Measurements from ENCODE around the gene PPP3R2.
"Not testable (repeated sequence)": the region's sequence is repeated elsewhere in the genome, so short reads cannot be mapped to it uniquely, and the experiment has no call there.

Gene PPP3R2

DNA sequence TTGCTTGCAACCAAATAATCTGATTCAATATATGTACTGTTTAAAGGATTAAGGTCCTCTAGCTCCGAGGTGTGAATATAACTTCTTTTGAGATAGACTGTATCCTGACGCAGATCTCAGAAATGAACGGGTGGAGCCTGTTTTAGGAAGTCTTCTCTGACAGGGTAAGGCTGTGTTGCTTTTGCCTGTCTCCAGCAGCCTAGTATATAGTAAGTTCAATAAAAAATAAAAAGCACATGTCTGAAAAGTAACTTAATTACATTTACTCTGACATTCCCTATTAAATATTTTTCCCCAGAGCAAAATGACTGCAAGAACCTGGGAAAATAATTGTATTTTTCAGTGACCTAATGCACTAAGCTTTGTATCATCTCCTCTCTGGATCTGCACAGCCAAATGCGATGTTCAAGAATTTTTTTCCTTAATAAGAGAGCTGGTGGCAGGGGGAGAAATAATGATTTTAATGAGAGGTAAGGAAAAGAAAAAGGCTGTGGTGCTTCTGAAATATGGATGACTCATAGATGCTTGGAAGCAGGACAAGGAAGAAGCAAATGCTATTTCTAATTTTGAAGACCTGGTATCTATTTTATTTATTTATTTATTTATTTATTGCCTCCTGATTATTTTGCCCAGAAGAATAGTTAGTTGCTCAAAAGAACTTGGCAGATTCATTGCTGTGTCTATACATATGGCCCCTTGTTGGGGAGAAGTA, 7.3 kb downstream of the PPP3R2 start:
- DNase-seq (ENCODE audit: low spot score) = no peak

GRCh38 chr9:101586651-101587050, 8.1 kb downstream of the PPP3R2 start:
- DNase-seq (ENCODE audit: low spot score) = no peak

GRCh38 chr9:101585740-101586139, 9.0 kb downstream of the PPP3R2 start:
- peak; percentile 25 for DNase-seq (ENCODE audit: low spot score)

- DNase-seq (ENCODE audit: low spot score) = peak; percentile 18
Measured at GRCh38 chr9:101582553-101582952, 12.2 kb downstream of the PPP3R2 start.

- no peak for DNase-seq (ENCODE audit: low spot score)
Measured at GRCh38 chr9:101579711-101580545, 14.8 kb downstream of the PPP3R2 start.

- no peak for DNase-seq (ENCODE audit: low spot score)
Measured at GRCh38 chr9:101578378-101578777, 16.4 kb downstream of the PPP3R2 start.

GRCh38 chr9:101574731-101575333, 19.9 kb downstream of the PPP3R2 start:
- DNase-seq (ENCODE audit: low spot score) = peak; percentile 20

GRCh38 chr9:101572316-101572715, 22.5 kb downstream of the PPP3R2 start:
- no peak for DNase-seq (ENCODE audit: low spot score)

GRCh38 chr9:101571114-101571513, 23.7 kb downstream of the PPP3R2 start:
- no peak for DNase-seq (ENCODE audit: low spot score)

GRCh38 chr9:101569741-101570501, 24.8 kb downstream of the PPP3R2 start:
- no peak for DNase-seq (ENCODE audit: low spot score)

- no peak for DNase-seq (ENCODE audit: low spot score)
Measured at GRCh38 chr9:101567725-101568350, 26.9 kb downstream of the PPP3R2 start.

DNA sequence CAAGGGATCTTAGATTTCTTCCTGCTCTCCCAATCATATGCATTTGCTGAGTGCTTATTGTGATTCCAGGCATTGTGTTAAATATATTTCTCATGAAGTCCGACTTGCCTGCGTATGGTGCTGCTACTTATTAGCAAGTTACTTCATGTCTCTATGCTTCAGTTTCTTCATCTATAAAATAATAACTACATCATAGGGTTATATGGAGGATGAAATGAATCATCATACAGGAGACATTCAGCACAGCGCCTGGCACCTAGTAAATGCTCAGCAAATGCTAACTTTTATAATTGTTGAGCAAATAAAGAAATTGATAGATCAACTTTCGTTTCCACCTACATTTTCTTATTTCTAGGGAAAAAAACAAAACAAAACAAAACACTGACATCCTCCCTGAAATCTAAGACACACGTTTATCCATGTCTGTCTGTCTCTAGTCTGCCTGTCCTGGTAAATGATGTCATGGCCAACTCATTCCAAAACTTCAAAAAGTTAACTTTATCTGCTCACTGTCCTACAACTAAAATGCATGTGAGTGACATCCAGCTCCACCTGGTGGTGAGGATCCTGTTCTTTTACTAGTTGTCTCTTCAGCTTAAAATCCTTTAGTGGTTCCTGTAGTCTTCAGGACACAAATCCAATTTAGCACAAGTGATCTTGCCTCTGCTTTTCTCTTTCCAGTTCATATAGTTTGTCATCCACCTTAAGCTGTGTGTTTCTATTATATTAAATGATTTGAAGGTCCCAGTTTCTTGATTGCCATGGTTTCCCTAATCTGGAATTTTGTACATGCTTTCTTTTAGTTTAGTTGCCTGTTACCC, 27.7 kb downstream of the PPP3R2 start:
- DNase-seq (ENCODE audit: low spot score) = no peak

DNA sequence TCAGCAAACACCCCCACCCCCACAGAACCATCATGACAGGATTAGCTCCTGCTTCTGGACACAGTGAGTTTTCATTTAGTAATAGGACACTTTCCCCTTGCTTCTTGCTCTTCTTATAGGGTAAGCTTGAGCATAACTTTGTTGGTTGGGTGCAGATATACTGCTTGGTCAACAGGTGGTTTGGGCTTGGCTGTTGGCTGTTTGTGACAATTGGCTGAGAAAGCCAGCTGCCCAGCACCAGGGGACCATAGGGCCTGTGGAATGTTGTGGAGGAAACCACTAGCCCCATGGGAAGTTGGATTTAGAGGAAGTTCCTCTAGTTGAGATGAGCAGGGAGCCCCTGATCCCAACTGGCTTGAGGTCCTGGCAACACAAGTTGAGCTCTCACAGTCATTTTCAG, 30.5 kb downstream of the PPP3R2 start:
- no peak for DNase-seq (ENCODE audit: low spot score)

GRCh38 chr9:101562966-101563365, 31.8 kb downstream of the PPP3R2 start:
- no peak for DNase-seq (ENCODE audit: low spot score)

DNA sequence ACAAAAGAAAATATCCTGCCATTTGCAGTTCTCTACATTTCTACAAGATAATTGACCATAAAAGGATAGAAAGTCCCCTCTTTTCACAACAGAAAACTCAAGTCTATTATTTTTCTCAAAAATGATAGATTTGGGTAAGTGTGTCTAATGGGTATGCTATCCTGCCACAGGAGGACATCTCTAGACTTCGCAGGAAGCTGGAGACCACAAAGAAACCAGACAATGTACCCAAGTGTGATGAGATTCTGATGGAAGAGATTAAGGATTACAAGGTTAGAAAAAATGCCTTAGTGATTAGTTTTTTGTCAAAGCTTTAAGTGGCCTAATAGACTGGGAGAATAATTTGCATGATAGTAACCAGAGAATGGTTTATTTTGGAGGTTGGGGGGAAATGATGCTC, 33.0 kb downstream of the PPP3R2 start:
- no peak for DNase-seq (ENCODE audit: low spot score)

GRCh38 chr9:101549472-101550098, 45.2 kb downstream of the PPP3R2 start:
- DNase-seq (ENCODE audit: low spot score) = not testable (repeated sequence)

- no peak for DNase-seq (ENCODE audit: low spot score)
Measured at GRCh38 chr9:101543098-101543735, 51.6 kb downstream of the PPP3R2 start.

All from Ammon's horn (tissue), 1 donor.